HG03095 (cell line): ENCODE data around the gene IPPK.

ENCODE experiments used
- ATAC-seq: cut with Tn5 transposase; IDR thresholded peaks from one replicate; pipeline ENCODE4 v1.9.1; 2021; ENCODE audit warnings: moderate library complexity; ENCODE audit not compliant: unreplicated experiment

The IPPK gene

GRCh38 chr9:92657296-92658094 is 12.4 kb downstream of the IPPK start:
- no peak for ATAC-seq

GRCh38 chr9:92656537-92656925 is 13.4 kb downstream of the IPPK start:
- ATAC-seq: no peak

- no peak for ATAC-seq
Measured at GRCh38 chr9:92655896-92656536, 13.9 kb downstream of the IPPK start.

- no peak for ATAC-seq
Measured at GRCh38 chr9:92655366-92655765, 14.6 kb downstream of the IPPK start.

GRCh38 chr9:92654481-92655301 is 15.2 kb downstream of the IPPK start:
- no peak for ATAC-seq

- ATAC-seq: no peak
Measured at GRCh38 chr9:92652461-92652860, 17.5 kb downstream of the IPPK start.

- ATAC-seq: no peak
Measured at GRCh38 chr9:92650839-92651621, 18.9 kb downstream of the IPPK start.

- ATAC-seq: no peak
Measured at GRCh38 chr9:92650296-92650695, 19.6 kb downstream of the IPPK start.

GRCh38 chr9:92649007-92649406 is 20.9 kb downstream of the IPPK start:
- ATAC-seq: no peak

- ATAC-seq: no peak
Measured at GRCh38 chr9:92648474-92648971, 21.4 kb downstream of the IPPK start.

GRCh38 chr9:92647671-92648473 is 22.1 kb downstream of the IPPK start:
- ATAC-seq: no peak

GRCh38 chr9:92645041-92645440 is 24.9 kb downstream of the IPPK start:
- ATAC-seq: no peak

- ATAC-seq: no peak
Measured at GRCh38 chr9:92644278-92644677, 25.7 kb downstream of the IPPK start.

- ATAC-seq: no peak
Measured at GRCh38 chr9:92642564-92642963, 27.4 kb downstream of the IPPK start.

- no peak for ATAC-seq
Measured at GRCh38 chr9:92642041-92642451, 27.9 kb downstream of the IPPK start.

- no peak for ATAC-seq
Measured at GRCh38 chr9:92641092-92641809, 28.7 kb downstream of the IPPK start.

GRCh38 chr9:92640398-92641091 is 29.4 kb downstream of the IPPK start:
- ATAC-seq: no peak

GRCh38 chr9:92639791-92640271 is 30.1 kb downstream of the IPPK start:
- ATAC-seq: no peak
